ENCODE data around the gene ITGB3. TPM values are rescaled to one million over a fixed set of nuclear protein-coding genes. Genes with fewer than 3 reads are reported as not detected.

Gene ITGB3
- polyA plus RNA-seq, 1 of the 3 experiments (the other 2 are of a cell fraction) = 4.6 TPM

GRCh38 chr17:47324224-47325020 is 70.8 kb downstream of the ITGB3 start (continued):
- TF ChIP-seq JUND (IDR thresholded peaks at IDR 0.05) = no peak
- TF ChIP-seq POLR2AphosphoS5 (IDR thresholded peaks at IDR 0.05; ENCODE audit: low read depth, low read length) = no peak
- TF ChIP-seq NRF1 (IDR thresholded peaks at IDR 0.05; ENCODE audit: low read depth, low read length) = no peak
- TF ChIP-seq TAF1 (IDR thresholded peaks at IDR 0.05; ENCODE audit: borderline replicate concordance, low read depth, low read length) = no peak
- TF ChIP-seq SMC3 (IDR thresholded peaks at IDR 0.05; ENCODE audit: low read depth, low read length) = no peak
- no peak for TF ChIP-seq MAX (IDR thresholded peaks at IDR 0.05; ENCODE audit: low read depth)
- no peak for TF ChIP-seq TEAD4 (IDR thresholded peaks at IDR 0.05; ENCODE audit: borderline replicate concordance, insufficient read depth)

GRCh38 chr17:47325176-47325575 is 71.5 kb downstream of the ITGB3 start:
- TF ChIP-seq POLR2AphosphoS5 (IDR thresholded peaks at IDR 0.05; ENCODE audit: low read depth, low read length) = no peak
- TF ChIP-seq CHD2 (IDR thresholded peaks at IDR 0.05; ENCODE audit: low read length, partially characterized antibody) = no peak
- no peak for TF ChIP-seq EP300 (IDR thresholded peaks at IDR 0.05; ENCODE audit: borderline replicate concordance in 1 of 2, low read depth in 1 of 2, low read length in 1 of 2)
- 77% methylated on average over 1 of the region's 1 CpG for WGBS (ENCODE audit: low lambda C conversion rate)
- H2AFZ ChIP-seq (ENCODE audit: low read depth) = no peak overlapping the region
- H3K4me3 ChIP-seq (ENCODE audit: low read depth in 2 of 2, low read length in 1 of 2) = no peak overlapping the region
- H3K9me2 ChIP-seq = no peaks in the 10 kb centered on the region
- POLR2A ChIA-PET = no interaction called here
- CTCF ChIA-PET = interaction anchor here (0.8 kb wide), 1 partner anchor 9 kb away, joined by 3 read pairs; no protein-coding TSS in a partner anchor
- no peak for DNase-seq
- peaks cover 0 to 6% of the 10 kb centered on the region in 2 experiments; a peak in 1 of 4 replicates for H3K4me1 ChIP-seq (ENCODE audit: control insufficient read depth in 1 of 2, insufficient read depth in 2 of 2, low read depth in 1 of 2, low read length in 1 of 2)
- H3K9ac ChIP-seq = no peak overlapping the region
- peaks cover 0 to 3% of the 10 kb centered on the region in 2 experiments for H3K36me3 ChIP-seq (replicated peaks in 1 of 2; ENCODE audit: control insufficient read depth in 1 of 2, insufficient read depth in 2 of 2, low read length in 1 of 2)
- no peak overlapping the region for H3K27ac ChIP-seq (ENCODE audit: low read depth in 2 of 2, low read length in 1 of 2)
- H3K9me3 ChIP-seq = peaks cover 15% of the 10 kb centered on the region
- no peaks in the 10 kb centered on the region for H4K20me1 ChIP-seq (ENCODE audit: insufficient read depth)
- no peaks in the 10 kb centered on the region for H3K79me2 ChIP-seq (ENCODE audit: insufficient read depth)
- H3K27me3 ChIP-seq (ENCODE audit: insufficient read depth) = no peaks in the 10 kb centered on the region
- H3F3A ChIP-seq (replicated peaks; ENCODE audit: insufficient read depth) = no peaks in the 10 kb centered on the region
- H3K4me2 ChIP-seq = no peak overlapping the region

GRCh38 chr17:47330548-47330947 is 76.9 kb downstream of the ITGB3 start:
- H3K27me3 ChIP-seq (ENCODE audit: insufficient read depth) = no peaks in the 10 kb centered on the region
- 89% methylated on average over 2 of the region's 2 CpGs for WGBS (ENCODE audit: low lambda C conversion rate)
- no peak for DNase-seq
- 0 out of 2 replicates have a peak, but pooled peaks cover 3% of the 10 kb centered on the region for H3K9me3 ChIP-seq
- ChIA-PET CTCF (interaction anchor here (1.0 to 1.5 kb wide), 3 partner anchors 14 to 286 kb away, joined by 3 to 7 read pairs (median 3); no protein-coding TSS in a partner anchor), POLR2A (no interaction called here)
- no peak overlapping the region for H2AFZ ChIP-seq (ENCODE audit: low read depth)
- H3K4me1 ChIP-seq (ENCODE audit: control insufficient read depth in 1 of 2, insufficient read depth in 2 of 2, low read depth in 1 of 2, low read length in 1 of 2) = no peaks in the 10 kb centered on the region
- H4K20me1 ChIP-seq (ENCODE audit: insufficient read depth) = no peaks in the 10 kb centered on the region
- no peak overlapping the region for H3K27ac ChIP-seq (ENCODE audit: low read depth in 2 of 2, low read length in 1 of 2)
- H3K4me2 ChIP-seq = no peak overlapping the region
- H3K9me2 ChIP-seq = no peaks in the 10 kb centered on the region
- H3K9ac ChIP-seq = no peak overlapping the region
- H3K79me2 ChIP-seq (ENCODE audit: insufficient read depth) = no peaks in the 10 kb centered on the region
- H3F3A ChIP-seq (replicated peaks; ENCODE audit: insufficient read depth) = no peaks in the 10 kb centered on the region
- no peak for TF ChIP-seq JUND (IDR thresholded peaks at IDR 0.05)
- TF ChIP-seq NFIC (IDR thresholded peaks at IDR 0.05; ENCODE audit: borderline replicate concordance) = no peak
- TF ChIP-seq MEF2A (IDR thresholded peaks at IDR 0.05; ENCODE audit: borderline replicate concordance, low read depth) = no peak
- no peak for TF ChIP-seq PBX3 (IDR thresholded peaks at IDR 0.05)
- TF ChIP-seq GATA2 (CRISPR knock-in tag; IDR thresholded peaks at IDR 0.05) = no peak
- H3K4me3 ChIP-seq (ENCODE audit: low read depth in 2 of 2, low read length in 1 of 2) = no peak overlapping the region
- no peaks in the 10 kb centered on the region for H3K36me3 ChIP-seq (replicated peaks in 1 of 2; ENCODE audit: control insufficient read depth in 1 of 2, insufficient read depth in 2 of 2, low read length in 1 of 2)
